ENCODE data around the gene LRRC59.
"Not testable (repeated sequence)": the region's sequence is repeated elsewhere in the genome, so short reads cannot be mapped to it uniquely, and the experiment has no call there.

LRRC59 gene

DNA sequence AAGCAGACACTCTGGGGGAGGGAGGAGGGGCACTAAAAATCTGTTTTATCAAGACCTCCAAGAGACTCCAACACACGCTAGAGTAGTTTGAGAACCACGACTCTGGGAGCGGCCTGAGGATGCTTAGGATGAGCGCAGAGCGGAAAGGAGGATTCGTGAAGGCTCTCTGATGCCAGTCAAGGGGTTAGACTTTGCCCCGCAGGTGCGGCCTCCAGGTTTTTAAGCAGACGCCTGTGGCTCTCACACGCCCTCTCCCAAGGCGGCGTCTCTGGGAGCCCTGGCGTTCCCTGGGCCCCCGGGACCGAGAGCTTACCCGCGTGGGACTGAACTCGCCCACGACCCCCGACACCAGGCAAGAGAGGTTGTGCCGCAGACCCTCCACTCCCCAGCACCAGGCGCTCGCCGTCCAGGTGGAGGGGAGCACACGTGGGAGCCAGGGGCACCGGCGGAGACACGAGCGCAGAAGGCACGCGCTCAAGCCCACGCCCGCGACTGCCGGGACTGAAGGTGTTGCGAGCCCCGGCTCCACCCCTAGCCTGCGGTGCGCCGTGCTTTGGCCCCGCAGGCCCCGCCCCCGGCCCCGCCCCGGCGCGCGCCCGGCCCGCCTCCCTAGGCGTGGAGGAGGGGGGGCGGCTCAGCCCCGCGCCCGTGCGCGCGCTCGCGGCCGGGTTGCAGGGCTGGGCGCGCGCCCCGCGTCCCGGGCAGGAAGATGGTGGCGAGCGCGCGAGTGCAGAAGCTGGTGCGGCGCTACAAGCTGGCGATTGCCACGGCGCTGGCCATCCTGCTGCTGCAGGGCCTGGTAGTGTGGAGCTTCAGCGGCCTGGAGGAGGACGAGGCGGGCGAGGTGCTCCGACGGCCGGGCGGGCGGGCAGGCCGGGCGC lies 51.7 kb downstream of the LRRC59 start, which contains the start of gene XYLT2:
Gene XYLT2 (plus strand): TSS at position 695 of the 881 bp plus-strand sequence. CDS start 15 bp downstream, at position 710.
- DNase-seq, result peak; percentile 94

DNA sequence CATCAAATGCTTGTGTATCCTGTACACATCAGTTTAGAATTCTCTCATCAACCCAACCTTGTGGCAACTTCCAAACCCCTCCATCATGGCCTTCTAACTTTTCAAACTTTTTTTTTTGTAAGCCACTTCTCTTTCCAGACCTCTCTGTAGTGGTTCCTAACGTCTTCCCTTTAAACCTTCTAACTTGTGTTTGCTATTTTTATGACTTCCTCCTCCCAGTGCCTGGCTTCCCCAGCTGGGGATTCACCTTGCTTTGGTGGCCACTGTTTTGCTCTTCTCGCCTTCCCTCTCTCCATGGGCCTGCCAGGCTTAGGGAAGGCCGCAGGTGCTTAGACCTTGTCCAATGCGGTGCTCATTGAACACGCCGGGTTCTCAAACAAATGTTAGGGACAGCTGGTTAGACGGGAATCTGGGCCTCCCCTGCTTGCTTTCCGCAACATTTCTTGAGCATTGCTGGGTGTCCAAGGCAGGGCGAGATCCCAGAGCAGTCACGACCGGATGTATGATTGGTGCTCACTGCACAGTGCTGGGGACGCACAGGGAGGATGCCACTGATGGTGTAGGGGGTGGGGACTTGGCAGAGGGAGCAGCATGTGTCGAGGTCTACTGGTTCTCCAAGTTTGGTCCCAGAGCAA lies 52.5 kb downstream of the LRRC59 start:
- peak; percentile 19 for DNase-seq

DNA sequence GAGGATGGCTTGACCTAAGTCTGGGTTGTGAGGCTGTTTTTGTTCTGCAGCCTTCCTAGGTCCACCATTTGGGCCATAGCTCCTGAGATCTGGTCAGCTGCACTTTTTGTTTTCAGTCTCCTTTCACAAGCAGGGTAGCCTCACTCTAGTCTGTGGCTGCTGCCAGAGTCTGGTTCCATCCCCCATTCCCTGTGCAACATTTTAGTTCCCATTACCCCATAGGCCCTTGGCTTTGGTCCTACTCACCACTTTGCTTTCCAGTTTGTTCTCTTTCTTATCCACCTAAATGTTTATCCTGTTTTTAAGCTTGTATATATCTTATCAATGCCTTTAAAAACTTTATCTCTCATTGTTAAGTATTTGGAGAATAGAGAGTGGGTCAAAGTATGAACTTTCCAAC lies 57.9 kb downstream of the LRRC59 start:
- no peak for DNase-seq

DNA sequence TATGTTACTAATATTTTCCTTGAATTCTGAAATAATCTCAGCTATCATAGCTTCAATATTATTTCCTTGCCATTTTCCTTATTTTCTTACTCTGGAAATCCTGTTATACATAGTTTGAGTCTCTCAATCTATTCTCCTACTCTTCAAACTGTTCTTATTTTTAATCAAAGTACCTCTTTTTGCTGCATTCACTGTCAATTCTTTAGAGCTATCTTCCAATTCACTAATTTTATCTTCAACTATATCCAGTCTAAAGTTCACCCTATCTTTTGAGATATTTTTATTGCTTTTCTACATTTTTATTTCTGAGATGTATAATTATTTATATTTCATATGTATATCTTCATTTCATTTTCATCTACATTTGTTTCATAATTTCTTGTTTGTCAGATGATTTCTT lies 58.7 kb downstream of the LRRC59 start:
- DNase-seq, result no peak

DNA sequence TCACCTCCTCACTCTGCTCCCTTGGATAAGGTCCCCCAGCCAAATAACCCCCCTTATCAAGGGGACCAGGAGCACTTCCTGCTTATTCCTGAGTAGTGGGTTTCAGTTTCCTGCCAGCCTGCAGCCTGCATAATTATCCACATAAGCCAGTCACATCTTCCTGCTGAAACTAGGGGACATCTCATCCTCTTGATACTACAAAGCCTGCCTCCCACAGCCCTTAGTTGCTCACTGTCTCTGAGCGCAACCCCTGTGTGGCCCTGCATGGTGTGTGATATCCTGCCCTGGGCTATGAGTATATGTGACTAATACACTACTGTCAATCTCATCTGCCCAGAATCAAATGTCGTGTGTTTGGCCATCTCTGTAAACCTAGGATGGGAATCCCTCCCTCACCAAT lies 59.4 kb downstream of the LRRC59 start:
- DNase-seq, result no peak

DNA sequence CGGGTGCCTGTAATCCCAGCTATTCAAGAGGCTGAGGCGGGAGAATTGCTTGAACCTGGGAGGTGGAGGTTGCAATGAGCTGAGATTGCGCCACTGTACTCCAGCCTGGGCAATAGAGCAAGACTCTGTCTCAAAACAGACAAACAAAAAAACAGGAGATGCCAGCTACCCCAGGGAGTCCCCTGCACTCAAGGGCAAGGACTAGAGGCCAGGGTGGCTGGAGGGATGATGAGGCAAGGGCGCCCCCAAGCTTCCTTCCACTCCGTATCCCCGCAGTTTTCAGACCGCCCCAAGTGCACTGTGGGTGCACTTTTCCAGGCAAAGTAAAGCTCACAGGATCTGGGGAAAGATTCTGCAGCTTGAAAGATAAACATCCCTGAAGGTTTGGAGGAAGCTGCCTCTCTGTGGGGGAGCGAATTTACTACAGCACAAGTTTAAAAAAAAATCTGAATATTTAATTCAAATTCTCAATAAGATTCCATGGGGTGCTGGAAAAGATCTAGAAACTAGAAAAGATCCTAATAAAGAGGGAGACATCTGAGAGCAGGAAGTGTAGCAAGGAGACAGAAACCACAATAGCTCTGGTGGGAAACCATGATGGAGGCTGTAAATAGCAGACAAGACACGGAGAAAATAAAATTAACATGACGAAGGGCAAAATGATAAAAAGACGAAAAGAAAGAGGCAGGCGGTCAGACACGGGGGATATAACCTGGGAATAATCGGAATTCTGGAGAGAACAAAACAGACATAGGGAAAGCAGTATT lies 63.8 kb downstream of the LRRC59 start:
- DNase-seq, result not testable (repeated sequence)

DNA sequence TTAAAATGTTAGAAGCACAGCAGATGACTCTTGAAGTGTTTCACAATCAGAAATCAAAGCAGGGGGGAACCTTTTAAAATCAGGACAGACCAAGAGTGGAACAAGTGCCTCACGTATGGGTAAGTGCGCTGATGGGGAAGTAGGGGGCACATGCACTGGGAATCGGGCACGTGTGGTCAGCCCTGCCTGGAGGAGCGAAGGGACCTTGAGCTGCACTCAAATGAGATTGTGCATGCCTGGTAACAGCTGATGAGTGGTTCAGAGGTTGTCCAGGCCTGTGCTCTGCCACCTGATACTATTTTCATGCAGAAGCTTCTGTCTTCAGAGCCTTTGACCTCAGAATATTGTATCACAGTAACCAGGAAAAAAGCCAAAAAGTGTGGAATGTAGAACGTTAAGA lies 65.1 kb downstream of the LRRC59 start:
- DNase-seq, result no peak

Data from activated T-cell treated with anti-CD3 and anti-CD28 coated beads, Interleukin-2, amount 50 U/mL, for 1 hour (primary cell).